WTC11 (cell line): ENCODE data around the gene SLC6A2. TPM values are rescaled to one million over a fixed set of nuclear protein-coding genes. Genes with fewer than 3 reads are reported as not detected.
A peak's percentile ranks its signal among the peaks of the same experiment; 100 is the strongest.

Experiments used
- ATAC-seq: fragments of 200-7000 bp; cut with Tn5 transposase; 2 replicates; pipeline ENCODE4 v1.10.0; 2021; ENCODE audit warnings: mild to moderate bottlenecking, moderate library complexity
- CTCF ChIA-PET: fragments of 300-600 bp; sonication (Branson Sonifier 250); formaldehyde crosslinking; loops from one replicate; lab custom pipeline; 2021; ENCODE audit warnings: antibody characterized with exemption; lab: Charles Lee
- POLR2A ChIA-PET: fragments of 350-600 bp; sonication (Branson Sonifier 250); formaldehyde crosslinking; loops from one replicate; lab custom pipeline; 2021; ENCODE audit warnings: antibody characterized with exemption; lab: Charles Lee
- DNase-seq: peaks from one replicate; pipeline ENCODE4 v3.0.0; 2021; ENCODE audit warnings: low spot score
- H3K27ac Mint-ChIP-seq: 2 replicates; pipeline ENCODE4 v1.8.0; 2021; ENCODE audit warnings: mixed read lengths
- H3K27me3 Mint-ChIP-seq: 2 replicates; pipeline ENCODE4 v1.8.0; 2021; ENCODE audit warnings: low read depth, mild to moderate bottlenecking, moderate library complexity, mixed read lengths
- H3K36me3 Mint-ChIP-seq: 2 replicates; pipeline ENCODE4 v1.8.0; 2021; ENCODE audit warnings: mixed read lengths
- H3K4me1 Mint-ChIP-seq: 2 replicates; pipeline ENCODE4 v1.8.0; 2022; ENCODE audit warnings: mixed read lengths
- H3K4me3 Mint-ChIP-seq: 2 replicates; pipeline ENCODE4 v1.8.0; 2021; ENCODE audit warnings: mild to moderate bottlenecking, moderate library complexity, mixed read lengths
- H3K9me3 Mint-ChIP-seq: 2 replicates; pipeline ENCODE4 v1.8.0; 2021; ENCODE audit warnings: mixed read lengths
- E2F5 ChIP-seq: sonication (generic); formaldehyde crosslinking; IDR thresholded peaks from 2 replicates; pipeline ENCODE4 v1.8.1; 2022; ENCODE audit warnings: mild to moderate bottlenecking, moderate library complexity, missing genetic modification reagents
- ELF4 ChIP-seq: sonication (generic); formaldehyde crosslinking; IDR thresholded peaks from 2 replicates; pipeline ENCODE4 v1.8.1; 2022; ENCODE audit warnings: low read depth, mild to moderate bottlenecking, moderate library complexity, missing genetic modification reagents
- ETV6 ChIP-seq: sonication (generic); formaldehyde crosslinking; IDR thresholded peaks from 2 replicates; pipeline ENCODE4 v1.8.1; 2022; ENCODE audit warnings: mild to moderate bottlenecking, missing genetic modification reagents
- FOXK1 ChIP-seq: sonication (generic); formaldehyde crosslinking; IDR thresholded peaks from 2 replicates; pipeline ENCODE4 v1.8.0; 2022; ENCODE audit warnings: mild to moderate bottlenecking, moderate library complexity, missing genetic modification reagents
- FOXP1 ChIP-seq: sonication (generic); formaldehyde crosslinking; IDR thresholded peaks from 2 replicates; pipeline ENCODE4 v1.8.0; 2022; ENCODE audit warnings: missing genetic modification reagents, mild to moderate bottlenecking, moderate library complexity, borderline replicate concordance
- GABPB1 ChIP-seq: sonication (generic); formaldehyde crosslinking; IDR thresholded peaks from 2 replicates; pipeline ENCODE4 v1.8.1; 2023; ENCODE audit warnings: mild to moderate bottlenecking, missing genetic modification reagents
- MYBL2 ChIP-seq: sonication (generic); formaldehyde crosslinking; IDR thresholded peaks from 2 replicates; pipeline ENCODE4 v1.8.1; 2023; ENCODE audit warnings: mild to moderate bottlenecking, moderate library complexity, missing genetic modification reagents
- NFE2L1 ChIP-seq: sonication (generic); formaldehyde crosslinking; IDR thresholded peaks from 2 replicates; pipeline ENCODE4 v1.8.1; 2023; ENCODE audit warnings: missing genetic modification reagents
- NR2C2 ChIP-seq: sonication (generic); formaldehyde crosslinking; IDR thresholded peaks from 2 replicates; pipeline ENCODE4 v1.8.0; 2022; ENCODE audit warnings: mild to moderate bottlenecking, missing genetic modification reagents
- NR3C1 ChIP-seq: sonication (generic); formaldehyde crosslinking; conservative IDR thresholded peaks from 2 replicates; pipeline ENCODE4 v1.8.1; 2023; ENCODE audit warnings: low read depth, mild to moderate bottlenecking, missing genetic modification reagents
- SP1 ChIP-seq: sonication (generic); formaldehyde crosslinking; conservative IDR thresholded peaks from 2 replicates; pipeline ENCODE4 v1.8.1; 2022; ENCODE audit warnings: missing genetic modification reagents
- TEAD1 ChIP-seq: sonication (generic); formaldehyde crosslinking; IDR thresholded peaks from 2 replicates; pipeline ENCODE4 v1.8.0; 2022; ENCODE audit warnings: mild to moderate bottlenecking, missing genetic modification reagents
- TEAD4 ChIP-seq: sonication (generic); formaldehyde crosslinking; IDR thresholded peaks from 2 replicates; pipeline ENCODE4 v1.8.0; 2022; ENCODE audit warnings: mild to moderate bottlenecking, missing genetic modification reagents
- TP53 ChIP-seq: sonication (generic); formaldehyde crosslinking; IDR thresholded peaks from 2 replicates; pipeline ENCODE4 v1.8.1; 2023; ENCODE audit warnings: mild to moderate bottlenecking, missing genetic modification reagents
- total RNA-seq: library from RNA; stranded (reverse); gene quantifications from 3 replicates; pipeline ENCODE4 v1.2.3, GENCODE V29; 2021
- TF ChIP-seq, protein P1 (sequence below): sonication (generic); formaldehyde crosslinking; IDR thresholded peaks from 2 replicates; pipeline ENCODE4 v1.8.1; 2022; ENCODE audit warnings: low read depth, mild to moderate bottlenecking, moderate library complexity, missing genetic modification reagents, borderline replicate concordance
- TF ChIP-seq, protein P2 (sequence below): fragments of 200-600 bp; IDR thresholded peaks from 2 replicates; pipeline ENCODE4 v1.8.0; 2022; ENCODE audit warnings: antibody characterized with exemption
- TF ChIP-seq, protein P3 (sequence below): sonication (generic); formaldehyde crosslinking; IDR thresholded peaks from 2 replicates; pipeline ENCODE4 v1.8.0; 2022; ENCODE audit warnings: missing genetic modification reagents
- TF ChIP-seq, protein P4 (sequence below): sonication (generic); formaldehyde crosslinking; IDR thresholded peaks from 2 replicates; pipeline ENCODE4 v1.8.1; 2022; ENCODE audit warnings: mild to moderate bottlenecking, missing genetic modification reagents, moderate library complexity, borderline replicate concordance
- TF ChIP-seq, protein P5 (sequence below): sonication (generic); formaldehyde crosslinking; IDR thresholded peaks from 2 replicates; pipeline ENCODE4 v1.8.1; 2023; ENCODE audit warnings: mild to moderate bottlenecking, missing genetic modification reagents

SLC6A2 gene
- total RNA-seq, 1 experiment from 2014 or later = 0.20 TPM

DNA sequence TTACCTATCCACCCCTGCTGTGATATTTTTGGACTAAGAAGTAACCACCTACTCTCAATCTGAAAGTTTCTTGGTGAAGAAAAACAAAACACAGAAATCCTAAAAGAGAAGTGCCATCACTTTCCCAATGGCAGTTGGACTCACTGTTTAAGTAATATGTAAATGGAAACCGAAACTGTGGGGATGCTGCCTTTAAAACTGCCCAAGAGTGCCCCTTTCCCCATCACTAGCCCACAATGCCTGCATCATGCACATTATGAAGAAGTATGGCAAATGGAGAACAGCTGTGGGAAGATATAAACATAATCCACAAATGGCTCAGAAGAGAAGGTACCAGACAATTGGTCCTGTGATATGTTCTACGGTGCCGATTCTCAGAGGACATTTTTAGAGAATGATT lies 33.5 kb upstream of the SLC6A2 start (continued):
- TF ChIP-seq, protein P1, sequence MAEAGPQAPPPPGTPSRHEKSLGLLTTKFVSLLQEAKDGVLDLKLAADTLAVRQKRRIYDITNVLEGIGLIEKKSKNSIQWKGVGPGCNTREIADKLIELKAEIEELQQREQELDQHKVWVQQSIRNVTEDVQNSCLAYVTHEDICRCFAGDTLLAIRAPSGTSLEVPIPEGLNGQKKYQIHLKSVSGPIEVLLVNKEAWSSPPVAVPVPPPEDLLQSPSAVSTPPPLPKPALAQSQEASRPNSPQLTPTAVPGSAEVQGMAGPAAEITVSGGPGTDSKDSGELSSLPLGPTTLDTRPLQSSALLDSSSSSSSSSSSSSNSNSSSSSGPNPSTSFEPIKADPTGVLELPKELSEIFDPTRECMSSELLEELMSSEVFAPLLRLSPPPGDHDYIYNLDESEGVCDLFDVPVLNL (CRISPR knock-in tag) = no peak
- no peak for TF ChIP-seq ETV6 (CRISPR knock-in tag)

DNA sequence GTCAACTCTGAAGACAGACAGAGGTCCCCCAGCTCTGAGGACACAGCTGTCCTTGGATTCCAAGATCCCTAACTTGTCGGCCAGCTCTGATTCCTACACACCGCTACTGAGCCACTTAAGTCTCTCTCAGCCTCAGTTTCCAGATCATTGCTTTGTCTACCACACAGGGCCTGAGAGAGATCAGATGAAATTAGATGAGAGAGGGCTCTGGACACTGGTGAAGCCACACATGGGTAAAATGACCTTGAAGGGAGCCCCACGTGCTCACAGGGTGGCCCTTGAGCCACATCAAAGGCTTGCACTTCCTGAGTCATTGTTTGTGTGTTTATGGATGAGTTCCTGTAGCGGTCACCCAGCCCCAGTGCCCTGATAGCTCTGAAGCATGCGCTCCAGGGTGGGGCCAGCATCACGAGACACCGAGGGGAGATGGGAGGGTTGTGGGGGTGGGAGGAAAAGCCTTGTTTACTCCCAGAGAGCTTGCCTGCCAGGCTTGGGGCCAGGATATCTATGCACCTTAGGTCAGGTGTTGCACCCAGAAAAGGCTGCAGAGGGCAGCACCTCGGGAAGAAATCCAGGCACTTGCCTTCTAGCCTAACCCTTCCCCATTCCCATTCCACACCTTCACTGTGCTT lies 32.7 kb upstream of the SLC6A2 start:
- Mint-ChIP-seq H3K27me3 (peaks cover 10% of the 10 kb centered on the region), H3K4me1 (peaks cover 17% of the 10 kb centered on the region), H3K27ac (peak overlapping the region; percentile 21; the same call in 1 of the 2 replicates), H3K4me3 (no peak overlapping the region), H3K36me3 (peaks cover 6% of the 10 kb centered on the region), H3K9me3 (peaks cover 30% of the 10 kb centered on the region)
- peak; percentile 97 for ATAC-seq
- ChIA-PET CTCF (interaction anchor here (0.7 to 2.5 kb wide), 27 partner anchors 9 to 158 kb away, joined by 3 to 33 read pairs (median 4); partner anchors contain the start of gene SLC6A2), POLR2A (no interaction called here)
- peak; percentile 73 for DNase-seq
- TF ChIP-seq GABPB1 (CRISPR knock-in tag) (peak; percentile 89), FOXK1 (CRISPR knock-in tag) (peak; percentile 48; the same call in 1 of the 2 replicates), TEAD1 (no peak), NFE2L1 (CRISPR knock-in tag) (0 out of 2 replicates have a peak, but pooled peaks have one; percentile 35), TP53 (CRISPR knock-in tag) (no peak)
- TF ChIP-seq, protein P2, sequence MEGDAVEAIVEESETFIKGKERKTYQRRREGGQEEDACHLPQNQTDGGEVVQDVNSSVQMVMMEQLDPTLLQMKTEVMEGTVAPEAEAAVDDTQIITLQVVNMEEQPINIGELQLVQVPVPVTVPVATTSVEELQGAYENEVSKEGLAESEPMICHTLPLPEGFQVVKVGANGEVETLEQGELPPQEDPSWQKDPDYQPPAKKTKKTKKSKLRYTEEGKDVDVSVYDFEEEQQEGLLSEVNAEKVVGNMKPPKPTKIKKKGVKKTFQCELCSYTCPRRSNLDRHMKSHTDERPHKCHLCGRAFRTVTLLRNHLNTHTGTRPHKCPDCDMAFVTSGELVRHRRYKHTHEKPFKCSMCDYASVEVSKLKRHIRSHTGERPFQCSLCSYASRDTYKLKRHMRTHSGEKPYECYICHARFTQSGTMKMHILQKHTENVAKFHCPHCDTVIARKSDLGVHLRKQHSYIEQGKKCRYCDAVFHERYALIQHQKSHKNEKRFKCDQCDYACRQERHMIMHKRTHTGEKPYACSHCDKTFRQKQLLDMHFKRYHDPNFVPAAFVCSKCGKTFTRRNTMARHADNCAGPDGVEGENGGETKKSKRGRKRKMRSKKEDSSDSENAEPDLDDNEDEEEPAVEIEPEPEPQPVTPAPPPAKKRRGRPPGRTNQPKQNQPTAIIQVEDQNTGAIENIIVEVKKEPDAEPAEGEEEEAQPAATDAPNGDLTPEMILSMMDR = peak; percentile 28; the same call in 1 of the 2 replicates
- TF ChIP-seq, protein P3, sequence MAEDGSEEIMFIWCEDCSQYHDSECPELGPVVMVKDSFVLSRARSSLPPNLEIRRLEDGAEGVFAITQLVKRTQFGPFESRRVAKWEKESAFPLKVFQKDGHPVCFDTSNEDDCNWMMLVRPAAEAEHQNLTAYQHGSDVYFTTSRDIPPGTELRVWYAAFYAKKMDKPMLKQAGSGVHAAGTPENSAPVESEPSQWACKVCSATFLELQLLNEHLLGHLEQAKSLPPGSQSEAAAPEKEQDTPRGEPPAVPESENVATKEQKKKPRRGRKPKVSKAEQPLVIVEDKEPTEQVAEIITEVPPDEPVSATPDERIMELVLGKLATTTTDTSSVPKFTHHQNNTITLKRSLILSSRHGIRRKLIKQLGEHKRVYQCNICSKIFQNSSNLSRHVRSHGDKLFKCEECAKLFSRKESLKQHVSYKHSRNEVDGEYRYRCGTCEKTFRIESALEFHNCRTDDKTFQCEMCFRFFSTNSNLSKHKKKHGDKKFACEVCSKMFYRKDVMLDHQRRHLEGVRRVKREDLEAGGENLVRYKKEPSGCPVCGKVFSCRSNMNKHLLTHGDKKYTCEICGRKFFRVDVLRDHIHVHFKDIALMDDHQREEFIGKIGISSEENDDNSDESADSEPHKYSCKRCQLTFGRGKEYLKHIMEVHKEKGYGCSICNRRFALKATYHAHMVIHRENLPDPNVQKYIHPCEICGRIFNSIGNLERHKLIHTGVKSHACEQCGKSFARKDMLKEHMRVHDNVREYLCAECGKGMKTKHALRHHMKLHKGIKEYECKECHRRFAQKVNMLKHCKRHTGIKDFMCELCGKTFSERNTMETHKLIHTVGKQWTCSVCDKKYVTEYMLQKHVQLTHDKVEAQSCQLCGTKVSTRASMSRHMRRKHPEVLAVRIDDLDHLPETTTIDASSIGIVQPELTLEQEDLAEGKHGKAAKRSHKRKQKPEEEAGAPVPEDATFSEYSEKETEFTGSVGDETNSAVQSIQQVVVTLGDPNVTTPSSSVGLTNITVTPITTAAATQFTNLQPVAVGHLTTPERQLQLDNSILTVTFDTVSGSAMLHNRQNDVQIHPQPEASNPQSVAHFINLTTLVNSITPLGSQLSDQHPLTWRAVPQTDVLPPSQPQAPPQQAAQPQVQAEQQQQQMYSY (CRISPR knock-in tag) = 0 out of 2 replicates have a peak, but pooled peaks have one; percentile 44

DNA sequence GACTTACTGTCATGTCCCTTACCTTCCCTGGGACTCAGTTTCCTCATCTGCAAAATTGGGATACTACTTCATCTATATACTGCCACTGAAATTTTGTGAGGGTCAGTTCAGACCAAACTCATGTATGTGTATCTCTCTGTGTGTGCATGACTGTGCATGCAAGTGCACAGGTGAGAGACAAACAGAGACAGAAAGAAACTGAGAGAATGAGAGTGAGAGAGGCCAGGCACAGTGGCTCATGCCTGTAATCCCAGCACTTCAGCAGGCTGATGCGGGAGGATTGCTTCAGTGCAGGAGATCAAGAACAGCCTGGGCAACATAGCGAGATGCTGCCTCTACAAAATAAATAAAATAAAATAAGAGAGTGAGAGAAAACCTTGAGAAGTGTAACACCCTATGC lies 32.1 kb upstream of the SLC6A2 start:
- Mint-ChIP-seq H3K27ac (no peak overlapping the region), H3K27me3 (peaks cover 5% of the 10 kb centered on the region), H3K4me3 (no peak overlapping the region), H3K4me1 (peaks cover 23% of the 10 kb centered on the region), H3K9me3 (peaks cover 36% of the 10 kb centered on the region), H3K36me3 (peaks cover 11% of the 10 kb centered on the region)
- TF ChIP-seq TEAD4 (CRISPR knock-in tag) (no peak), ELF4 (CRISPR knock-in tag) (no peak), NR2C2 (no peak)
- ChIA-PET POLR2A (no interaction called here), CTCF (interaction anchor here (0.8 to 2.5 kb wide), 13 partner anchors 13 to 159 kb away, joined by 3 to 33 read pairs (median 5); partner anchors contain the start of gene SLC6A2)
- no peak for ATAC-seq
- no peak for DNase-seq

DNA sequence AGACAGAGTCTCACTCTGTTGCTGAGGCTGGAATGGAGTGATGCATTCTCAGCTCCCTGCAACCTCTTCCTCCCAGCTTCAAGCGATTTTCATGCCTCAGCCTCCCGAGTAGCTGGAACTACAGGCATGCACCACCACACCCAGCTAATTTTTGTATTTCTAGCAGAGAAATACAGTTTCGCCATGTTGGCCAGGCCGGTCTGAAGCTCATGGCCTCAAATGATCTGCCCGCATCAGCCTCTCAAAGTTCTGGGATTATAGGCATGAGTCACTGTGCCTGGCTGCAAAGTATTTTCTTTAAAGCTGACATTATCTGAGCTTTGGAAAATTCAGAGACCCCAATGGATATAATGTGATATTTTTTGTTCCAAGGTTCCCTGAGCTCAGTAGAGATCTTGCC lies 31.1 kb upstream of the SLC6A2 start:
- peaks cover 3% of the 10 kb centered on the region for H3K27me3 Mint-ChIP-seq
- peaks cover 46% of the 10 kb centered on the region for H3K9me3 Mint-ChIP-seq
- POLR2A ChIA-PET = no interaction called here
- ATAC-seq (no peak), DNase-seq (no peak)
- peaks cover 26% of the 10 kb centered on the region for H3K4me1 Mint-ChIP-seq
- H3K36me3 Mint-ChIP-seq = peaks cover 20% of the 10 kb centered on the region
- no peak overlapping the region for H3K4me3 Mint-ChIP-seq
- CTCF ChIA-PET = interaction anchor here (0.9 to 1.0 kb wide), 2 partner anchors 97 to 160 kb away, joined by 3 read pairs; no protein-coding TSS in a partner anchor
- no peak overlapping the region for H3K27ac Mint-ChIP-seq
- TF ChIP-seq E2F5 (CRISPR knock-in tag) (no peak), ETV6 (CRISPR knock-in tag) (no peak), SP1 (CRISPR knock-in tag) (no peak), TP53 (CRISPR knock-in tag) (no peak), FOXP1 (CRISPR knock-in tag) (no peak), NR3C1 (CRISPR knock-in tag) (no peak), NR2C2 (no peak), MYBL2 (CRISPR knock-in tag) (no peak)
- TF ChIP-seq, protein P4, sequence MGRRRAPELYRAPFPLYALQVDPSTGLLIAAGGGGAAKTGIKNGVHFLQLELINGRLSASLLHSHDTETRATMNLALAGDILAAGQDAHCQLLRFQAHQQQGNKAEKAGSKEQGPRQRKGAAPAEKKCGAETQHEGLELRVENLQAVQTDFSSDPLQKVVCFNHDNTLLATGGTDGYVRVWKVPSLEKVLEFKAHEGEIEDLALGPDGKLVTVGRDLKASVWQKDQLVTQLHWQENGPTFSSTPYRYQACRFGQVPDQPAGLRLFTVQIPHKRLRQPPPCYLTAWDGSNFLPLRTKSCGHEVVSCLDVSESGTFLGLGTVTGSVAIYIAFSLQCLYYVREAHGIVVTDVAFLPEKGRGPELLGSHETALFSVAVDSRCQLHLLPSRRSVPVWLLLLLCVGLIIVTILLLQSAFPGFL = no peak
- TF ChIP-seq, protein P5, sequence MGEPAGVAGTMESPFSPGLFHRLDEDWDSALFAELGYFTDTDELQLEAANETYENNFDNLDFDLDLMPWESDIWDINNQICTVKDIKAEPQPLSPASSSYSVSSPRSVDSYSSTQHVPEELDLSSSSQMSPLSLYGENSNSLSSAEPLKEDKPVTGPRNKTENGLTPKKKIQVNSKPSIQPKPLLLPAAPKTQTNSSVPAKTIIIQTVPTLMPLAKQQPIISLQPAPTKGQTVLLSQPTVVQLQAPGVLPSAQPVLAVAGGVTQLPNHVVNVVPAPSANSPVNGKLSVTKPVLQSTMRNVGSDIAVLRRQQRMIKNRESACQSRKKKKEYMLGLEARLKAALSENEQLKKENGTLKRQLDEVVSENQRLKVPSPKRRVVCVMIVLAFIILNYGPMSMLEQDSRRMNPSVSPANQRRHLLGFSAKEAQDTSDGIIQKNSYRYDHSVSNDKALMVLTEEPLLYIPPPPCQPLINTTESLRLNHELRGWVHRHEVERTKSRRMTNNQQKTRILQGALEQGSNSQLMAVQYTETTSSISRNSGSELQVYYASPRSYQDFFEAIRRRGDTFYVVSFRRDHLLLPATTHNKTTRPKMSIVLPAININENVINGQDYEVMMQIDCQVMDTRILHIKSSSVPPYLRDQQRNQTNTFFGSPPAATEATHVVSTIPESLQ = no peak
